PC-3 (cell line): Measurements from ENCODE around the gene DMRTC1B.
"Not testable (repeated sequence)": the region's sequence is repeated elsewhere in the genome, so short reads cannot be mapped to it uniquely, and the experiment has no call there.

Experiments used
- CTCF ChIP-seq: fragments of 300-600 bp; sonication (generic); conservative IDR thresholded peaks from 2 replicates; pipeline ENCODE4 v1.5.1; 2017; ENCODE audit warnings: antibody characterized with exemption, low read depth, mild to moderate bottlenecking, low read length
- EZH2 ChIP-seq: fragments of 300-600 bp; sonication (generic); IDR thresholded peaks from one replicate; pipeline ENCODE4 v1.6.1; 2017; ENCODE audit warnings: antibody characterized with exemption, mild to moderate bottlenecking, low read length; ENCODE audit not compliant: unreplicated experiment

- TF ChIP-seq EZH2, CTCF: not testable (repeated sequence)
Observed at GRCh38 chrX:72808110-72808509, 31.4 kb downstream of the DMRTC1B start, which contains the start of gene FAM236D.
